Aorta (tissue), 5 donors: ENCODE data around the gene SKIL. TPM values are rescaled to one million over a fixed set of nuclear protein-coding genes. Genes with fewer than 3 reads are reported as not detected.

Experiments
- ATAC-seq: fragments of 200-7000 bp; cut with Tn5 transposase; one replicate; pipeline ENCODE4 v1.9.1; 2022; ENCODE audit warnings: moderate library complexity; ENCODE audit not compliant: low FRiP score
- DNase-seq, 2 donors: peaks; one replicate each; pipeline ENCODE4 v3.0.0-alpha.2; 2020
- H3K27ac ChIP-seq, 2 donors: one replicate each; pipeline ENCODE4 v1.5.1; 2013; ENCODE audit warnings: low read length in 2 of 2, mild to moderate bottlenecking in 2 of 2, moderate library complexity in 2 of 2, control low read depth in 1 of 2, inconsistent platforms in 1 of 2, low read depth in 1 of 2
- H3K27me3 ChIP-seq, 2 donors: one replicate each; pipeline ENCODE4 v1.6.1; 2013; ENCODE audit warnings: control low read depth in 1 of 2, low read length in 1 of 2, mild to moderate bottlenecking in 1 of 2, moderate library complexity in 1 of 2; ENCODE audit not compliant: insufficient read depth in 2 of 2, control insufficient read depth in 1 of 2
- H3K36me3 ChIP-seq, 2 donors: one replicate each; pipeline ENCODE4 v1.6.1; 2013; ENCODE audit warnings: control low read depth in 1 of 2, low read length in 1 of 2, mild to moderate bottlenecking in 1 of 2; ENCODE audit not compliant: insufficient read depth in 2 of 2, control insufficient read depth in 1 of 2
- H3K4me1 ChIP-seq, 2 donors: one replicate each; pipeline ENCODE4 v1.6.1; 2013; ENCODE audit warnings: low read length in 2 of 2, control low read depth in 1 of 2, mild to moderate bottlenecking in 1 of 2, moderate library complexity in 1 of 2; ENCODE audit not compliant: insufficient read depth in 2 of 2, control insufficient read depth in 1 of 2
- H3K4me3 ChIP-seq, 2 donors: one replicate each; pipeline ENCODE4 v1.5.1; 2013; ENCODE audit warnings: low read length in 2 of 2, control low read depth in 1 of 2, mild to moderate bottlenecking in 1 of 2
- H3K9me3 ChIP-seq: one replicate; pipeline ENCODE4 v1.6.1; 2013; ENCODE audit warnings: mild to moderate bottlenecking, low read length; ENCODE audit not compliant: control insufficient read depth
- WGBS, 2 donors: extraction: QIAGEN DNeasy Blood & Tissue Kit; methylation state at CpG; one replicate each; pipeline ENCODE4 v1.1.7; 2013; 5-methylcytosine and 5-hydroxymethylcytosine counted together
- intact Hi-C, 2 donors: fragments of 100-400 bp; cut with DNase I; formaldehyde crosslinking; loops; one replicate each; pipeline versions ENCODE4 v1.14.2 to v1.15.0; 2022
- microRNA-seq, 2 donors: library from miRNA; unstranded; fragments of <30 nt; microRNA quantifications; one replicate each; pipeline ENCODE4 v1.2.0, GENCODE V29; 2020
- polyA plus RNA-seq, 2 donors: library from polyadenylated mRNA; stranded (reverse); fragments of 200-250 nt; gene quantifications; one replicate each; pipeline ENCODE4 v1.2.3, GENCODE V29; 2013
- total RNA-seq, 2 donors: library from RNA; stranded (reverse); fragmentation: NEBNext Ultra II Directional; extraction: Animal tissue kit (Norgen Biotek cat#: 25700); gene quantifications; one replicate each; pipeline ENCODE4 v1.2.1, GENCODE V29; 2021
- donor health status: healthy with polysubstance abuse.
- donor health status: Bipolar disorder and iron deficiency.
- donor health status: DM: no; HTN: no; CAD: no.
- donor health status: DM: no; HTN: no; CAD: no.
- donor health status: DM: yes; HTN: yes; CAD: no.

Gene SKIL
- total and polyA plus RNA-seq, 4 donors: 13.6 to 134 (median 57.6) TPM

GRCh38 chr3:170437176-170437575, 79.7 kb downstream of the SKIL start:
- 85 to 87% methylated on average over 4 of the region's 4 CpGs for WGBS, 2 donors
- DNase-seq (no peak), ATAC-seq (no peak)
- H3K4me3 ChIP-seq: no peak overlapping the region
- H3K27ac ChIP-seq: no peak overlapping the region
- H3K4me1 ChIP-seq: no peaks in the 10 kb centered on the region
- H3K36me3 ChIP-seq: no peaks in the 10 kb centered on the region
- no peaks in the 10 kb centered on the region for H3K27me3 ChIP-seq
- no peaks in the 10 kb centered on the region for H3K9me3 ChIP-seq
- intact Hi-C loops: no loop called here

GRCh38 chr3:170437696-170438407, 80.3 kb downstream of the SKIL start:
- no peak for ATAC-seq
- 76 to 78% methylated on average over 10 of the region's 10 CpGs for WGBS, 2 donors
- Histone ChIP-seq H3K27me3 (no peaks in the 10 kb centered on the region), H3K9me3 (no peaks in the 10 kb centered on the region), H3K36me3 (no peaks in the 10 kb centered on the region), H3K4me1 (no peaks in the 10 kb centered on the region), H3K4me3 (no peak overlapping the region), H3K27ac (no peak overlapping the region)
- intact Hi-C loops: no loop called here
- no peak for DNase-seq

- Histone ChIP-seq H3K9me3 (no peaks in the 10 kb centered on the region), H3K4me1 (no peaks in the 10 kb centered on the region), H3K4me3 (no peak overlapping the region), H3K27ac (no peak overlapping the region), H3K27me3 (peaks cover 0 to 2% of the 10 kb centered on the region in 2 donors), H3K36me3 (no peaks in the 10 kb centered on the region)
- DNase-seq (no peak), ATAC-seq (no peak)
- intact Hi-C loops: no loop called here
- 95 to 98% methylated on average over 1 of the region's 1 CpG for WGBS, 2 donors
Measured at GRCh38 chr3:170438836-170439235, 81.3 kb downstream of the SKIL start.

- Histone ChIP-seq H3K27ac (no peak overlapping the region), H3K4me3 (no peak overlapping the region), H3K27me3 (peaks cover 0 to 2% of the 10 kb centered on the region in 2 donors), H3K9me3 (no peaks in the 10 kb centered on the region), H3K4me1 (no peaks in the 10 kb centered on the region), H3K36me3 (no peaks in the 10 kb centered on the region)
- intact Hi-C loops: no loop called here
- WGBS, 2 donors: 95% methylated on average over 2 of the region's 2 CpGs
- no peak for DNase-seq
- ATAC-seq: no peak
Measured at GRCh38 chr3:170440344-170440743, 82.8 kb downstream of the SKIL start.

GRCh38 chr3:170441412-170441811, 83.9 kb downstream of the SKIL start:
- WGBS, 2 donors: 92 to 95% methylated on average over 4 of the region's 4 CpGs
- DNase-seq: no peak
- intact Hi-C loops: no loop called here

GRCh38 chr3:170442947-170443346, 85.4 kb downstream of the SKIL start:
- intact Hi-C loops: no loop called here
- no peak for DNase-seq
- Histone ChIP-seq H3K27ac (no peak overlapping the region), H3K4me1 (no peaks in the 10 kb centered on the region), H3K9me3 (no peaks in the 10 kb centered on the region), H3K27me3 (peaks cover 0 to 2% of the 10 kb centered on the region in 2 donors), H3K4me3 (no peak overlapping the region), H3K36me3 (no peaks in the 10 kb centered on the region)
- no peak for ATAC-seq

More at GRCh38 chr3:170441412-170441811, 83.9 kb downstream of the SKIL start:
- Histone ChIP-seq H3K36me3 (no peaks in the 10 kb centered on the region), H3K4me3 (no peak overlapping the region), H3K9me3 (no peaks in the 10 kb centered on the region), H3K27me3 (peaks cover 0 to 2% of the 10 kb centered on the region in 2 donors), H3K27ac (no peak overlapping the region), H3K4me1 (no peaks in the 10 kb centered on the region)
- ATAC-seq: no peak

GRCh38 chr3:170443457-170443856, 85.9 kb downstream of the SKIL start:
- Histone ChIP-seq H3K27me3 (peaks cover 0 to 2% of the 10 kb centered on the region in 2 donors), H3K4me3 (no peak overlapping the region), H3K4me1 (no peaks in the 10 kb centered on the region), H3K27ac (no peak overlapping the region), H3K9me3 (no peaks in the 10 kb centered on the region), H3K36me3 (no peaks in the 10 kb centered on the region)
- no peak for DNase-seq
- intact Hi-C loops: no loop called here
- ATAC-seq: no peak

Small RNA genes lying within 50 kb of the gene (microRNA-seq; reads per million reads assigned to microRNA genes)
- 0 reads per million in 2 donors for gene MIR6828

Other genes starting within 250 kb of the SKIL start
- gene PHC3, start 176.0 kb upstream of the SKIL start, total RNA-seq: 100 to 1,000 TPM; 108 to 131 TPM
- 10 to 100 TPM in 1 of 2 donors, 1 to 10 TPM in 1; 6.1 to 11.3 TPM for gene PHC3, start 176.0 kb upstream of the SKIL start, polyA plus RNA-seq
- 10 to 100 TPM; 33.0 to 33.6 TPM for gene PRKCI, start 135.3 kb upstream of the SKIL start, total RNA-seq
- gene PRKCI, start 135.3 kb upstream of the SKIL start, polyA plus RNA-seq: 10 to 100 TPM in 1 of 2 donors, 1 to 10 TPM in 1; 9.6 to 14.9 TPM
- gene CLDN11, start 61.2 kb downstream of the SKIL start, total RNA-seq: 10 to 100 TPM in 1 of 2 donors, 1 to 10 TPM in 1; 5.1 to 11.9 TPM
- gene CLDN11, start 61.2 kb downstream of the SKIL start, polyA plus RNA-seq: 1 to 10 TPM in 1 of 2 donors, under 1 TPM in 1; 0.36 to 1.4 TPM
- not detected for gene SLC7A14, start 228.4 kb downstream of the SKIL start, total RNA-seq
- not detected for gene SLC7A14, start 228.4 kb downstream of the SKIL start, polyA plus RNA-seq